ENCODE data around the gene PRL. TPM values are rescaled to one million over a fixed set of nuclear protein-coding genes. Genes with fewer than 3 reads are reported as not detected.

Gene PRL
- total RNA-seq (2022) (not detected in 2 replicates), Bru-seq, nascent RNA (not detected), BruChase-seq, experiment 1, labeled RNA remaining after a 6-hour chase (not detected), BruChase-seq, experiment 2, labeled RNA remaining after a 2-hour chase (not detected)
- long read RNA-seq: 0 reads

DNA sequence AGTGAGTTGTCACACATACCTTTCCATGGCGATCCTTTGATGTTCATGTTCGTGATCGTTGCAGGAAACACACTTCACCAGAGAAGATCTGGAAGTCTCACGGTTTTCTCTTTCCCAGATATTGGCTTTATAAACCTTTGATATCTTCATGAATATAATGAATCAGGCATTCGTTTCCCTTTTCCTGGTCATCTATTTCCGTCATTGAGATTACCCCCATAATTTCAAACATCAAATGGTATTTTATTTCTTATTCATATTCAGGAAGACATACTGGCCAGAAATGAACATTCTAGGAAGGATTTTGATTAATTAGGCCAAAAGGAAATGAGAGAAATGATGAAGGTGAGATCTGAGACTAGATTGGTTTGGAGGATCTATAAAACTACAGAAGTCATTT is at the start of gene PRL:
PRL (minus strand) TSS at position 101 of the 400 bp plus-strand sequence; CDS start at position 47, 54 bp downstream.
- TF ChIP-seq, protein P1, sequence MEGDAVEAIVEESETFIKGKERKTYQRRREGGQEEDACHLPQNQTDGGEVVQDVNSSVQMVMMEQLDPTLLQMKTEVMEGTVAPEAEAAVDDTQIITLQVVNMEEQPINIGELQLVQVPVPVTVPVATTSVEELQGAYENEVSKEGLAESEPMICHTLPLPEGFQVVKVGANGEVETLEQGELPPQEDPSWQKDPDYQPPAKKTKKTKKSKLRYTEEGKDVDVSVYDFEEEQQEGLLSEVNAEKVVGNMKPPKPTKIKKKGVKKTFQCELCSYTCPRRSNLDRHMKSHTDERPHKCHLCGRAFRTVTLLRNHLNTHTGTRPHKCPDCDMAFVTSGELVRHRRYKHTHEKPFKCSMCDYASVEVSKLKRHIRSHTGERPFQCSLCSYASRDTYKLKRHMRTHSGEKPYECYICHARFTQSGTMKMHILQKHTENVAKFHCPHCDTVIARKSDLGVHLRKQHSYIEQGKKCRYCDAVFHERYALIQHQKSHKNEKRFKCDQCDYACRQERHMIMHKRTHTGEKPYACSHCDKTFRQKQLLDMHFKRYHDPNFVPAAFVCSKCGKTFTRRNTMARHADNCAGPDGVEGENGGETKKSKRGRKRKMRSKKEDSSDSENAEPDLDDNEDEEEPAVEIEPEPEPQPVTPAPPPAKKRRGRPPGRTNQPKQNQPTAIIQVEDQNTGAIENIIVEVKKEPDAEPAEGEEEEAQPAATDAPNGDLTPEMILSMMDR (IDR thresholded peaks at IDR 0.05; ENCODE audit: unreplicated experiment): no peak
- Mint-ChIP-seq H3K4me3 (ENCODE audit: unreplicated experiment) (no peak within 1 kb of the TSS), H3K9me3 (ENCODE audit: unreplicated experiment) (no peaks in the 10 kb centered on the region), H3K36me3 (ENCODE audit: insufficient read depth, unreplicated experiment) (no peaks in the 10 kb centered on the region), H3K4me1 (ENCODE audit: insufficient read depth, unreplicated experiment) (peaks cover 7% of the 10 kb centered on the region), H3K27ac (ENCODE audit: low read depth, unreplicated experiment) (no peak within 1 kb of the TSS), H3K27me3 (ENCODE audit: insufficient read depth, unreplicated experiment) (no peaks in the 10 kb centered on the region)
- CTCF ChIA-PET: no interaction called here
- intact Hi-C loops (cut with micrococcal nuclease): no loop called here
- no TSS peak for BruUV-seq (replicated peaks)
- POLR2A ChIA-PET: no interaction called here
- DNase-seq (ENCODE audit: unreplicated experiment): no peak

GRCh38 chr6:22343864-22344263 is 47.0 kb upstream of the PRL start:
- no TSS peak for BruUV-seq (replicated peaks)
- ChIA-PET POLR2A (no interaction called here), CTCF (interaction anchor here (0.6 to 1.3 kb wide), 2 partner anchors 16 to 20 kb away, joined by 3 to 4 read pairs; no protein-coding TSS in a partner anchor)
- TF ChIP-seq, protein P1 (IDR thresholded peaks at IDR 0.05; ENCODE audit: unreplicated experiment): no peak
- Mint-ChIP-seq H3K9me3 (ENCODE audit: unreplicated experiment) (peaks cover 7% of the 10 kb centered on the region), H3K36me3 (ENCODE audit: insufficient read depth, unreplicated experiment) (no peaks in the 10 kb centered on the region), H3K4me3 (ENCODE audit: unreplicated experiment) (no peak overlapping the region), H3K4me1 (ENCODE audit: insufficient read depth, unreplicated experiment) (no peaks in the 10 kb centered on the region), H3K27me3 (ENCODE audit: insufficient read depth, unreplicated experiment) (no peaks in the 10 kb centered on the region), H3K27ac (ENCODE audit: low read depth, unreplicated experiment) (no peak overlapping the region)
- DNase-seq (ENCODE audit: unreplicated experiment): peak; percentile 16
- intact Hi-C loops (cut with micrococcal nuclease): no loop called here

GRCh38 chr6:22334778-22335177 is 37.9 kb upstream of the PRL start:
- intact Hi-C loops (cut with micrococcal nuclease): no loop called here
- H3K4me1 Mint-ChIP-seq (ENCODE audit: insufficient read depth, unreplicated experiment): no peaks in the 10 kb centered on the region
- CTCF ChIA-PET: no interaction called here
- BruUV-seq (replicated peaks): no TSS peak
- no peak overlapping the region for H3K4me3 Mint-ChIP-seq (ENCODE audit: unreplicated experiment)
- TF ChIP-seq, protein P1 (IDR thresholded peaks at IDR 0.05; ENCODE audit: unreplicated experiment): no peak
- no peak for DNase-seq (ENCODE audit: unreplicated experiment)
- H3K27me3 Mint-ChIP-seq (ENCODE audit: insufficient read depth, unreplicated experiment): no peaks in the 10 kb centered on the region
- no peak overlapping the region for H3K27ac Mint-ChIP-seq (ENCODE audit: low read depth, unreplicated experiment)
- no peaks in the 10 kb centered on the region for H3K9me3 Mint-ChIP-seq (ENCODE audit: unreplicated experiment)
- POLR2A ChIA-PET: no interaction called here
- H3K36me3 Mint-ChIP-seq (ENCODE audit: insufficient read depth, unreplicated experiment): no peaks in the 10 kb centered on the region

DNA sequence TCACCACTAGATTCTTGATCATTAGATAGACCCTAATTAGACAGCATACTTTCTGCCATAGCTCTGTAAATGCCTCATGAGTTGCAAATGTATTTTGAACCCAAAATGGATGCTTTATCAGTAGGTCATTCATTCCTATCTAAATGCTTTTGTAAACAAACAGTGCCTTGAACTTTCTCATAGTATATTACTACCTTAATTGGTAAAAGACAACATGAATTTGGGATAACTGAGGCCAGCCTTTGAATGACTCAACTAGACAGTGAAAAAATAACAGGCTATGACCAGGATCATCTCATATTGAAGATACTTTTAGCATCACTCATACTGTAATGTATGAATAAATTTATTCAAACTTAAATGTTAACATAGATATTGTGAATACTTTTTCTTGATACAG is 37.0 kb upstream of the PRL start:
- Mint-ChIP-seq H3K4me1 (ENCODE audit: insufficient read depth, unreplicated experiment) (no peaks in the 10 kb centered on the region), H3K27me3 (ENCODE audit: insufficient read depth, unreplicated experiment) (no peaks in the 10 kb centered on the region), H3K27ac (ENCODE audit: low read depth, unreplicated experiment) (no peak overlapping the region), H3K4me3 (ENCODE audit: unreplicated experiment) (no peak overlapping the region), H3K36me3 (ENCODE audit: insufficient read depth, unreplicated experiment) (no peaks in the 10 kb centered on the region), H3K9me3 (ENCODE audit: unreplicated experiment) (no peaks in the 10 kb centered on the region)
- POLR2A ChIA-PET: no interaction called here
- intact Hi-C loops (cut with micrococcal nuclease): no loop called here
- TF ChIP-seq, protein P1 (IDR thresholded peaks at IDR 0.05; ENCODE audit: unreplicated experiment): no peak
- no TSS peak for BruUV-seq (replicated peaks)
- CTCF ChIA-PET: interaction anchor here (0.5 kb wide), 1 partner anchor 57 kb away, joined by 3 read pairs; no protein-coding TSS in a partner anchor
- no peak for DNase-seq (ENCODE audit: unreplicated experiment)
